ENCODE measurements around the gene DNAAF1.

DNA sequence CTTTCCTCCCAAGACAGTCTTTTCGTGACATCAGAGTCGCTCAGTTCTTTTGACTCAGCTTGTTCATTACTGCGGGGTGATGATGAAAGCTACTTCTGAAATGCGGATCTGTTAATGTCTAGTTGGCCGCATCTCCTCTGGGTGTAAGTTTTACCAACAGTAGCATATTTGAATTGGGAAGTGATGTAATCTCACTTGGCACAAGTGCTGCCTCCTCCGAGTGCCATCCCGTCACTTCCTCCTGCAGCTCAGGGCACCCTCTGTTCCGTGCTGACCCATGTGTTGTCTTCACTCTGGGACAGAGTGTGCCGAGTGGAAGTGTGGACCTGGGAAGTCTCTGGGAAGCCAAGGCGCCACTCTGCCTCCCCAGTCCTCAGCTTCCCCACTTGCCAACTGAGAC is 54.8 kb downstream of the DNAAF1 start:
- TF ChIP-seq YY1 (tag by site-specific recombination; IDR thresholded peaks at IDR 0.05) = no peak
- TF ChIP-seq, protein P1, sequence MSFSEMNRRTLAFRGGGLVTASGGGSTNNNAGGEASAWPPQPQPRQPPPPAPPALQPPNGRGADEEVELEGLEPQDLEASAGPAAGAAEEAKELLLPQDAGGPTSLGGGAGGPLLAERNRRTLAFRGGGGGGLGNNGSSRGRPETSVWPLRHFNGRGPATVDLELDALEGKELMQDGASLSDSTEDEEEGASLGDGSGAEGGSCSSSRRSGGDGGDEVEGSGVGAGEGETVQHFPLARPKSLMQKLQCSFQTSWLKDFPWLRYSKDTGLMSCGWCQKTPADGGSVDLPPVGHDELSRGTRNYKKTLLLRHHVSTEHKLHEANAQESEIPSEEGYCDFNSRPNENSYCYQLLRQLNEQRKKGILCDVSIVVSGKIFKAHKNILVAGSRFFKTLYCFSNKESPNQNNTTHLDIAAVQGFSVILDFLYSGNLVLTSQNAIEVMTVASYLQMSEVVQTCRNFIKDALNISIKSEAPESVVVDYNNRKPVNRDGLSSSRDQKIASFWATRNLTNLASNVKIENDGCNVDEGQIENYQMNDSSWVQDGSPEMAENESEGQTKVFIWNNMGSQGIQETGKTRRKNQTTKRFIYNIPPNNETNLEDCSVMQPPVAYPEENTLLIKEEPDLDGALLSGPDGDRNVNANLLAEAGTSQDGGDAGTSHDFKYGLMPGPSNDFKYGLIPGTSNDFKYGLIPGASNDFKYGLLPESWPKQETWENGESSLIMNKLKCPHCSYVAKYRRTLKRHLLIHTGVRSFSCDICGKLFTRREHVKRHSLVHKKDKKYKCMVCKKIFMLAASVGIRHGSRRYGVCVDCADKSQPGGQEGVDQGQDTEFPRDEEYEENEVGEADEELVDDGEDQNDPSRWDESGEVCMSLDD (tag by site-specific recombination; IDR thresholded peaks at IDR 0.05) = no peak
- no peak for TF ChIP-seq ZNF140 (tag by site-specific recombination; IDR thresholded peaks at IDR 0.05)
- no peak for TF ChIP-seq CTCF (tag by site-specific recombination; IDR thresholded peaks at IDR 0.05)
- no peak for TF ChIP-seq ZNF629 (tag by site-specific recombination; IDR thresholded peaks at IDR 0.05)
- no peak for TF ChIP-seq KLF9 (tag by site-specific recombination; IDR thresholded peaks at IDR 0.05; ENCODE audit: low read depth)
- no peak for TF ChIP-seq BCL11A (tag by site-specific recombination; IDR thresholded peaks at IDR 0.05; ENCODE audit: low read depth)
- TF ChIP-seq SALL2 (tag by site-specific recombination; IDR thresholded peaks at IDR 0.05; ENCODE audit: borderline replicate concordance) = no peak
- TF ChIP-seq ZNF510 (tag by site-specific recombination; IDR thresholded peaks at IDR 0.05; ENCODE audit: insufficient replicate concordance) = no peak
- no peak for TF ChIP-seq REST (tag by site-specific recombination; IDR thresholded peaks at IDR 0.05)
- TF ChIP-seq ZNF274 (IDR thresholded peaks at IDR 0.05; ENCODE audit: low read length) = no peak
- TF ChIP-seq ZNF274 (tag by site-specific recombination; IDR thresholded peaks at IDR 0.05; ENCODE audit: borderline replicate concordance) = no peak
- no peak for TF ChIP-seq ZNF521 (tag by site-specific recombination; IDR thresholded peaks at IDR 0.05)
- TF ChIP-seq ZBTB1 (tag by site-specific recombination; IDR thresholded peaks at IDR 0.05) = no peak
